GM21529 (cell line): ENCODE measurements around the gene GGCT.
A peak's percentile ranks its signal among the peaks of the same experiment; 100 is the strongest.

ENCODE experiments used
- ATAC-seq: cut with Tn5 transposase; IDR thresholded peaks from one replicate; pipeline ENCODE4 v1.9.1; 2021; ENCODE audit not compliant: unreplicated experiment

Gene GGCT

GRCh38 chr7:30465046-30465810, 39.4 kb downstream of the GGCT start:
- ATAC-seq: no peak

GRCh38 chr7:30464231-30464671, 40.4 kb downstream of the GGCT start:
- peak; percentile 41 for ATAC-seq

GRCh38 chr7:30463405-30464145, 41.1 kb downstream of the GGCT start:
- peak; percentile 81 for ATAC-seq

GRCh38 chr7:30462179-30462578, 42.5 kb downstream of the GGCT start:
- no peak for ATAC-seq

- ATAC-seq: no peak
Measured at GRCh38 chr7:30460246-30460633, 44.4 kb downstream of the GGCT start.

- ATAC-seq: no peak
Measured at GRCh38 chr7:30459591-30460245, 44.9 kb downstream of the GGCT start.

GRCh38 chr7:30458311-30458710, 46.3 kb downstream of the GGCT start:
- ATAC-seq: no peak

GRCh38 chr7:30453921-30454320, 50.7 kb downstream of the GGCT start:
- no peak for ATAC-seq

- no peak for ATAC-seq
Measured at GRCh38 chr7:30453016-30453415, 51.6 kb downstream of the GGCT start.

- no peak for ATAC-seq
Measured at GRCh38 chr7:30452280-30452930, 52.2 kb downstream of the GGCT start.

GRCh38 chr7:30451539-30452279, 52.9 kb downstream of the GGCT start:
- no peak for ATAC-seq

- no peak for ATAC-seq
Measured at GRCh38 chr7:30450983-30451497, 53.6 kb downstream of the GGCT start.

- no peak for ATAC-seq
Measured at GRCh38 chr7:30450240-30450982, 54.2 kb downstream of the GGCT start.

- ATAC-seq: no peak
Measured at GRCh38 chr7:30448461-30449189, 56.0 kb downstream of the GGCT start.

GRCh38 chr7:30447466-30447865, 57.2 kb downstream of the GGCT start:
- ATAC-seq: no peak
